ENCODE results near the gene LIPG.

DNA sequence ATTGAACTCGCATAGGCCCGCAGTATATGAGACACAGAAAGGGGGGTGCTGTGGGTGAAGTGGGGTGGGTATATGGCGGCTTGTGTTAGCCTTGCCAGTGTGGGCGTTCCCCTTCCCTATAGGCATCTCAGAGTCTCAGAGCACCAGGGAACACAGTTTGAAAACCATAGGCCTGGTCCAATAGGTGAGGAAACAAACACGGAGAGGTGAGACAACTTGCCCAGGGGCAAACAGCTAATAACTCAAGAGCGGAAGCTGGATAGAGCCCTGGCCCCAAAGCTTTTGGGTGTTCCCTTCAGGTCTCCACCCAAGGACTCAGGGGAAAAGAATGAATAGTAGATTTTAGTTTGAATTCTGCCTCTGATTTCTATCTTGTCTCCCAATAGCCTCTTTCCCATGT is 7.9 kb downstream of the LIPG start:
- TF ChIP-seq POLR2A (IDR thresholded peaks at IDR 0.05): no peak
- TF ChIP-seq, protein P1, sequence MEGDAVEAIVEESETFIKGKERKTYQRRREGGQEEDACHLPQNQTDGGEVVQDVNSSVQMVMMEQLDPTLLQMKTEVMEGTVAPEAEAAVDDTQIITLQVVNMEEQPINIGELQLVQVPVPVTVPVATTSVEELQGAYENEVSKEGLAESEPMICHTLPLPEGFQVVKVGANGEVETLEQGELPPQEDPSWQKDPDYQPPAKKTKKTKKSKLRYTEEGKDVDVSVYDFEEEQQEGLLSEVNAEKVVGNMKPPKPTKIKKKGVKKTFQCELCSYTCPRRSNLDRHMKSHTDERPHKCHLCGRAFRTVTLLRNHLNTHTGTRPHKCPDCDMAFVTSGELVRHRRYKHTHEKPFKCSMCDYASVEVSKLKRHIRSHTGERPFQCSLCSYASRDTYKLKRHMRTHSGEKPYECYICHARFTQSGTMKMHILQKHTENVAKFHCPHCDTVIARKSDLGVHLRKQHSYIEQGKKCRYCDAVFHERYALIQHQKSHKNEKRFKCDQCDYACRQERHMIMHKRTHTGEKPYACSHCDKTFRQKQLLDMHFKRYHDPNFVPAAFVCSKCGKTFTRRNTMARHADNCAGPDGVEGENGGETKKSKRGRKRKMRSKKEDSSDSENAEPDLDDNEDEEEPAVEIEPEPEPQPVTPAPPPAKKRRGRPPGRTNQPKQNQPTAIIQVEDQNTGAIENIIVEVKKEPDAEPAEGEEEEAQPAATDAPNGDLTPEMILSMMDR (IDR thresholded peaks at IDR 0.05): no peak
